Choroid plexus epithelial cell (primary cell): ENCODE measurements around the gene TRIB2.

ENCODE experiments used
- DNase-seq: peaks from one replicate; pipeline ENCODE4 v3.0.0-alpha.2; 2010; ENCODE audit warnings: low read depth
- H3K4me3 ChIP-seq: 2 replicates; pipeline ENCODE4 v1.5.1; 2011; ENCODE audit warnings: low read depth, mild to moderate bottlenecking, control low read depth, low read length, moderate library complexity
- TF ChIP-seq, protein P1 (sequence below): conservative IDR thresholded peaks from 2 replicates; pipeline ENCODE4 v1.5.1; 2011; ENCODE audit warnings: low read depth, mild to moderate bottlenecking, control low read depth, inconsistent platforms, low read length, moderate library complexity

The TRIB2 gene

DNA sequence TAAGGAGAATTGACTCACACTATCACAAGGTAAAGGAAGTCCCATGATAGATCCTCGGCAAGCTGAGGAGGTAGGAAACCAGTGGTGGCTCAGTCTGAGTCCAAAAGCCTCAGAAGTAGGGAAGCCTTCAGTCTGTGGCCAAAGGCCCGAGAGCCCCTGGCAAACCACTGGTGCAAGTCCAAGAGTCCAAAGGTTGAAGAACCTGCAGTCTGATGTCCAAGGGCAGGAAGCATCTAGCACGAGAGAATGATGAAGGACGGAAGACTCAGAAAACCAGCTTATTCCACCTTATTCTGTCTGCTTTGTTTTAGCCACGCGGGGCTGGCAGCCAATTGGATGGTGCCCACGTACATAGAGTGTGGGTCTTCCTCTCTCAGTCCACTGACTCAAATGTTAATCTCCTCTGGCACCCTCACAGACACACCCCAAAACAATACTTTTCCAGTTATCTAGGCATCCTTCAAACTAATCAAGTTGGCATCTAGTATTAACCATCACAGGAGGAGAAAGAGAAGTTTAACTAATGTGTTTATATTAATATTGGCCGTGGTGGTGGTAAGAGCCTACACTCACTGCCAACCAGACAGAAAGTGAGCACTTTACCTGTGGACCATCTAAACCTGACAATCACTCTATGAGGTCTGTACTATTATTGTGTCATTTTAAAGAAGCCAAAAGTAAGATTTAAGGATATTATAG, 8.1 kb upstream of the TRIB2 start:
- DNase-seq: no peak
- TF ChIP-seq, protein P1, sequence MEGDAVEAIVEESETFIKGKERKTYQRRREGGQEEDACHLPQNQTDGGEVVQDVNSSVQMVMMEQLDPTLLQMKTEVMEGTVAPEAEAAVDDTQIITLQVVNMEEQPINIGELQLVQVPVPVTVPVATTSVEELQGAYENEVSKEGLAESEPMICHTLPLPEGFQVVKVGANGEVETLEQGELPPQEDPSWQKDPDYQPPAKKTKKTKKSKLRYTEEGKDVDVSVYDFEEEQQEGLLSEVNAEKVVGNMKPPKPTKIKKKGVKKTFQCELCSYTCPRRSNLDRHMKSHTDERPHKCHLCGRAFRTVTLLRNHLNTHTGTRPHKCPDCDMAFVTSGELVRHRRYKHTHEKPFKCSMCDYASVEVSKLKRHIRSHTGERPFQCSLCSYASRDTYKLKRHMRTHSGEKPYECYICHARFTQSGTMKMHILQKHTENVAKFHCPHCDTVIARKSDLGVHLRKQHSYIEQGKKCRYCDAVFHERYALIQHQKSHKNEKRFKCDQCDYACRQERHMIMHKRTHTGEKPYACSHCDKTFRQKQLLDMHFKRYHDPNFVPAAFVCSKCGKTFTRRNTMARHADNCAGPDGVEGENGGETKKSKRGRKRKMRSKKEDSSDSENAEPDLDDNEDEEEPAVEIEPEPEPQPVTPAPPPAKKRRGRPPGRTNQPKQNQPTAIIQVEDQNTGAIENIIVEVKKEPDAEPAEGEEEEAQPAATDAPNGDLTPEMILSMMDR: no peak
- no peak overlapping the region for H3K4me3 ChIP-seq

DNA sequence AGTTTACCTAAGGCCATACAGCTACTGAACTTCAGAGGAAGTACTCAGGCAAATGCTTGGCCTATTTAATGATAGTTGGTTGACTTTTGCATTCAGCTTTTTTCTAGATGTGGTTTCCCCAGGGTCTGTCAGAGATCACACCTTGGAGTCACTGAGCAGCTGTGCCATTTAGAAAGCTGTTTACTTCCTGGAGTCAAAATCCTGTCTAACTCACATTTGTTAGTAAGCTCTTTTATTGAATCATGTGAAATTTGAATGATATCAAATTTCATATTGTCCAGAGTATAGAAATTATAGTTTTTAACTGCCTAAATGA, 7.6 kb upstream of the TRIB2 start:
- TF ChIP-seq, protein P1: no peak
- H3K4me3 ChIP-seq: no peak overlapping the region
- no peak for DNase-seq

DNA sequence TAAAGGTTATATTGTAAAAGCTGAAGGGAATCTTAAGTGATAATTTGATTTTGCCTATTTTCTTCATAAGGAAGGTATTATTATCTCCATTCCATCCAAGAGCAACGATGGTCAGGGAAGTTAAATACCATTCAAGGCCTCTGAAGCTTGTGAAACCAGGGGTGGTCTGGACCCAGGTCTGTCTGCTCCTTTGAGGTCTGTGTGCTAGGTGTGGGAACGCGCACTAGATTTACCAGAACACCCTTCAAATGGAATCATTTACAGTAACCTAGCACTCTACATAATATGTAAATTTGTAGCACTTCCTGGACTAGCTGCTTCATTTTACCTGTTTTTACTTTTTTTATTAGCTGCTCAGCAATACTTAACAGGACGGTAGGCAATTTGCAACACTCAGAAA, 6.4 kb upstream of the TRIB2 start:
- TF ChIP-seq, protein P1: no peak
- H3K4me3 ChIP-seq: no peak overlapping the region
- no peak for DNase-seq

DNA sequence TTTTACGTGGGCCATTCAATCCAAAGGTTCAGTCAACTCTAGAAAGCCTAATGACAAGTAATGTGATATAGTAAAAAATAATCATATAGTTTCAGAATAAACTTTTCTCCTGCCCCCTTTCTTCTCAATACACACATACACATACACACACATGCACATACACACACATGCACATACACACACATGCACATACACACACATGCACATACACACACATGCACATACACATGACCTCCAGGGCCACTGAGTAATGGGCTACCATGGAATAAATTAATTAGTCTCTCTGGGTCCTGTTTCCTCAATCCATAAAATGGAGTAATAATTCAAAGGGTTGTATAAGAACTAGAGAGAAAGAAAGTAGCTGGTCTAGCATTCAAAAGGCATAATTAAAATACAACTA, 5.4 kb upstream of the TRIB2 start:
- no peak for DNase-seq
- H3K4me3 ChIP-seq: no peak overlapping the region
- TF ChIP-seq, protein P1: no peak

DNA sequence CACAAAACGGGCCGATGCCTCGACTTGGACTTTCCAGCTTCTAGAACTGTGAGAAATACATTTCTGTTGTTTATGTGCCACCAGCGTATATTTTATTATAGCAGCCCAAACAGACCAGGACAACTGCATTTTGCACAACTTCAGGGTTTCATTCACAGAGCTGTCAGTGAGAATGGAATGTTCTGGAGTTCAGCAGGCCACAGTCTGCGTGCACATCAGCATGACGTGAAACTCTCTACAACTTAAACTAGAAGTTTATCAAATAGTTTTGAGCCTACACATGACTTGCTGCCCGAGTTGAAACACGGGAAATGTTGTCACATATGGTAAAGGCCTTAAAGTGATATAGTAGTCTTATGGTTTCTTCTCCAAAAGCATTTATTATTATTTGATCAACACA, 3.9 kb upstream of the TRIB2 start:
- no peak overlapping the region for H3K4me3 ChIP-seq
- TF ChIP-seq, protein P1: no peak
- DNase-seq: peak; percentile 97

DNA sequence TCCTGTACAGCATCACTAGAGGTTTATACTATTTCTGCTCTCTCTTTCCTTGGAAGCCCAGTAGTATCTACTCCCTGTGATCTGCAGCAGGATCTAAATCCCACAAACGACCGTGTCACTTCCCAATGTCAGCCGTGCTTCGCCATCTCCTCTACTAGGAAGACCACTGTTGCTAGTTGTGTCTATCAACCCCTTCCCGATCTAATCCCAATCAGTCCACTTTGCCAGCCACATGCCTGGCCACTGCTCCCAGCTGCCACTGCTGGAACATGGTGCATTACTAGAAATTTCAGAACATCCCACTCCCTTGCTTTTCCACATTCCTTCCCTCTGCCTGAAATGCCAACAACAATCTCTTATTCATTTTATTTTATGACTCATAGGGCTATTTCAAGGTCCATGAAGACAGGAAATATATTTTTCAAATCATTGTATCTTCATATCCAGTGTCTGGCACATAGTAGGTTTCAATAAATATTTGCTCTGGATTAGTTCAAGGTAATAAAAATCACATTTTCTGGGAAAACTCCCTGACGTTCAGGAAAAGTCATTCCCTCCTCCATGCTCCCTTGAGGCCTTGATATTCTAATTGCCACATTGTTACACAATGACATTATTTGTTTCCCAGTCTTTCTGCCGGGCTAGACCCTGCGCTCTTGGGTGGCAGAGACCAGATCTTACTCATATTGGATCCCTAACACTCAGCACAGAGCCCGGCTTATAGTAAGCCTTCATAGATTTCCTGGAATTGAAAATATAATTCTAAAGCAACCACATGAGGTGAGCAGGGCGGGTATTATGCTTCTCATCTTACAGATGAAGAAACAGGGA, 2.1 kb upstream of the TRIB2 start:
- DNase-seq: peak; percentile 62
- TF ChIP-seq, protein P1: no peak
- no peak overlapping the region for H3K4me3 ChIP-seq
